Lung (tissue), 12 donors: ENCODE results near the gene ZNF14. TPM values are rescaled to one million over a fixed set of nuclear protein-coding genes. Genes with fewer than 3 reads are reported as not detected.
"Not testable (repeated sequence)": the region's sequence is repeated elsewhere in the genome, so short reads cannot be mapped to it uniquely, and the experiment has no call there.

Experiments used
- ATAC-seq: fragments of 200-7000 bp; cut with Tn5 transposase; one replicate; pipeline ENCODE4 v1.9.1; 2020; ENCODE audit warnings: moderate number of reproducible peaks; ENCODE audit not compliant: insufficient read depth, low FRiP score
- DNase-seq, 3 donors: peaks; one replicate each; pipeline ENCODE4 v3.0.0-alpha.2; 2013 to 2017
- H3K27ac ChIP-seq, 2 donors: one replicate each; pipeline ENCODE4 v1.5.1; 2013; ENCODE audit warnings: mild to moderate bottlenecking in 2 of 2, moderate library complexity in 2 of 2, control low read depth in 1 of 2, inconsistent platforms in 1 of 2, low read depth in 1 of 2, low read length in 1 of 2
- H3K27me3 ChIP-seq, 3 donors: one replicate each; pipeline ENCODE4 v1.5.1; 2013; ENCODE audit warnings: low read length in 2 of 3; ENCODE audit not compliant: control insufficient read depth in 3 of 3, insufficient read depth in 3 of 3
- H3K36me3 ChIP-seq, 4 donors: one replicate each; pipeline ENCODE4 v1.5.1; 2013; ENCODE audit warnings: low read length in 4 of 4, mild to moderate bottlenecking in 1 of 4, moderate library complexity in 1 of 4; ENCODE audit not compliant: control insufficient read depth in 4 of 4, insufficient read depth in 4 of 4
- H3K4me1 ChIP-seq, 5 donors: one replicate each; pipeline ENCODE4 v1.5.1; 2013; ENCODE audit warnings: low read length in 5 of 5, mild to moderate bottlenecking in 2 of 5, moderate library complexity in 1 of 5; ENCODE audit not compliant: control insufficient read depth in 5 of 5, insufficient read depth in 5 of 5
- H3K4me3 ChIP-seq: one replicate; pipeline ENCODE4 v1.5.1; 2013; ENCODE audit warnings: mild to moderate bottlenecking, control low read depth, moderate library complexity
- H3K9ac ChIP-seq, 2 donors: one replicate each; pipeline ENCODE4 v1.5.1; 2013; ENCODE audit warnings: low read length in 2 of 2, control low read depth in 1 of 2; ENCODE audit not compliant: insufficient read depth in 1 of 2
- H3K9me3 ChIP-seq, 4 donors: one replicate each; pipeline ENCODE4 v1.5.1; 2013; ENCODE audit warnings: low read length in 3 of 4, mild to moderate bottlenecking in 1 of 4, moderate library complexity in 1 of 4; ENCODE audit not compliant: control insufficient read depth in 4 of 4, insufficient read depth in 3 of 4
- WGBS, 2 donors: extraction: QIAGEN DNeasy Blood & Tissue Kit; methylation state at CpG; one replicate each; pipeline ENCODE4 v1.1.7; 2013; 5-methylcytosine and 5-hydroxymethylcytosine counted together
- polyA plus RNA-seq, 2 donors: library from polyadenylated mRNA; stranded (reverse); fragments of 200-250 nt; gene quantifications; one replicate each; pipeline ENCODE4 v1.2.1, GENCODE V29; 2013
- total RNA-seq, 2 donors: library from RNA; depleted of rRNA in 1 of 2; stranded (reverse); fragments of >200 nt in 1 of 2; gene quantifications; one replicate each; pipeline ENCODE4 v1.2.1, GENCODE V29; 2014 to 2021
- TF ChIP-seq, protein P1 (sequence below): IDR thresholded peaks from 2 replicates; pipeline ENCODE4 v1.5.1; 2012; ENCODE audit warnings: mild to moderate bottlenecking; ENCODE audit errors: control extremely low read depth, extremely low read depth
- donor health status: control.
- donor health status: control.
- donor health status: Bipolar disorder and iron deficiency.
- donor health status: healthy.
- donor health status: DM: yes; HTN: yes; CAD: no.

Gene ZNF14
- total and polyA plus RNA-seq, 4 donors, result 2.6 to 18.1 (median 3.9) TPM

DNA sequence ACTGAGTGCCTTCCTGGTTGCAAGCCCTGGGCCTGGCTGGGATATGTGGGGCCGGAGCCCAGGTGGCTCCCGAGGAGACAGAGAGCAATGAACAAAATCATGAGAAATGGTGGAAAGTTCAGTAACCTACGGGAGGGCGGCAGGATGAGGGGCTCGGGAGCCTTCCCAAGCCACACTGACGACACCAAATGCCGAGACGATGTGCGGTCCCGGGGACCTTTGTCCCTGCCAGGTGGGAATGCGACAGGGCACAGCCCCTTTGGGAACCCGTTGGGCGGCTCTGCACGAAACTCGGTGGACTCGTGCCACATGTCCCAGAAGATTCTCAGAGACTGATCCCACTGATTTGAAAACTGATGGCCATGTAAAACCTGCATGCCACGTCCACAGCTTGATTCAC lies 11.7 kb upstream of the ZNF14 start:
- Histone ChIP-seq H3K4me1 (no peaks in the 10 kb centered on the region), H3K27ac (no peak overlapping the region), H3K9me3 (peaks cover 0 to 29% (median 0%) of the 10 kb centered on the region in 4 donors), H3K36me3 (no peaks in the 10 kb centered on the region), H3K27me3 (no peaks in the 10 kb centered on the region), H3K9ac (no peak overlapping the region), H3K4me3 (no peak overlapping the region)
- DNase-seq (no peak), ATAC-seq (no peak)
- 89 to 90% methylated on average over 17 of the region's 17 CpGs for WGBS, 2 donors
- TF ChIP-seq, protein P1, sequence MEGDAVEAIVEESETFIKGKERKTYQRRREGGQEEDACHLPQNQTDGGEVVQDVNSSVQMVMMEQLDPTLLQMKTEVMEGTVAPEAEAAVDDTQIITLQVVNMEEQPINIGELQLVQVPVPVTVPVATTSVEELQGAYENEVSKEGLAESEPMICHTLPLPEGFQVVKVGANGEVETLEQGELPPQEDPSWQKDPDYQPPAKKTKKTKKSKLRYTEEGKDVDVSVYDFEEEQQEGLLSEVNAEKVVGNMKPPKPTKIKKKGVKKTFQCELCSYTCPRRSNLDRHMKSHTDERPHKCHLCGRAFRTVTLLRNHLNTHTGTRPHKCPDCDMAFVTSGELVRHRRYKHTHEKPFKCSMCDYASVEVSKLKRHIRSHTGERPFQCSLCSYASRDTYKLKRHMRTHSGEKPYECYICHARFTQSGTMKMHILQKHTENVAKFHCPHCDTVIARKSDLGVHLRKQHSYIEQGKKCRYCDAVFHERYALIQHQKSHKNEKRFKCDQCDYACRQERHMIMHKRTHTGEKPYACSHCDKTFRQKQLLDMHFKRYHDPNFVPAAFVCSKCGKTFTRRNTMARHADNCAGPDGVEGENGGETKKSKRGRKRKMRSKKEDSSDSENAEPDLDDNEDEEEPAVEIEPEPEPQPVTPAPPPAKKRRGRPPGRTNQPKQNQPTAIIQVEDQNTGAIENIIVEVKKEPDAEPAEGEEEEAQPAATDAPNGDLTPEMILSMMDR, result no peak

DNA sequence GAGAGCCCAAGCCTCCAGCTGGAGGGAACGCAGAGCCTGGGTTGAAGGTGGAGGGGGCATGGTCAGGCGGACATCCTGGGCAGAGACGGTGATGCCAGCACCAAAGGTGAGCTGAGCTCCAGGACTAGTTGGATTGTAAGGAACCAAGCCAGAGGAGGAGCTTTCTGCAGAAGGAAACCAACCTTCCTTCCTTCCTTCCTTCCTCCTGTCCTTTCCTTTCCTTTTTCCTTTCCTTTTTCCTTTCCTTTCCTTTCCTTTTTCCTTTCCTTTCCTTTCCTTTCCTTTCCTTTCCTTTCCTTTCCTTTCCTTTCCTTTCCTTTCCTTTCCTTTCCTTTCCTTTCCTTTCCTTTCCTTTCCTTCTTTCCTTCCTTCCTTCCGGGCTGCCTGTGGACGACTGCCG lies 11.0 kb upstream of the ZNF14 start:
- 74 to 77% methylated on average over 6 of the region's 6 CpGs for WGBS, 2 donors
- H3K27ac ChIP-seq, H3K4me3 ChIP-seq, H3K9ac ChIP-seq, DNase-seq, H3K36me3 ChIP-seq, H3K27me3 ChIP-seq, H3K4me1 ChIP-seq, ATAC-seq: not testable (repeated sequence)
- H3K9me3 ChIP-seq, result peaks cover 0 to 28% (median 0%) of the 10 kb centered on the region in 4 donors

DNA sequence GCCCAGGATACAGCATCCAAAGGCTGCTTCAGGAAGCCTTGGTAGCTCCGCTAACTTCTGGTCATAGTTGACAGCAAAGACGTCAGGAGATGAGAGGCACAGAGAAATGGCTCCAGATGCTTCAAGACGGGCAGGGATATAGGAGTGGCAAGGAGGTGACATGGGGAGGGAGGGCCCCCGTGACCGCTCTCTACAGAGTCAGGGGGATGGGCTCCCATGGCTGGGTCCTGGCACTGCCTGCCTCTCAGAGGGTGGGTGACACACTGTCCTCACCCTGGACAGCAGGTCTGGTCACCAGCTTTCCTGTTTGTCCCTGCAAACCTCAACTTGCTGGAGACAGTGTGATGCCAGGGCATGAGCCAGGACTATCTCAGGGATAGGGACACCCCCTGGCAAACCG lies 10.3 kb upstream of the ZNF14 start:
- H3K27me3 ChIP-seq, result no peaks in the 10 kb centered on the region
- H3K9ac ChIP-seq, result no peak overlapping the region
- H3K27ac ChIP-seq, result no peak overlapping the region
- TF ChIP-seq, protein P1, result no peak
- H3K9me3 ChIP-seq, result peaks cover 0 to 28% (median 0%) of the 10 kb centered on the region in 4 donors
- DNase-seq, result no peak
- no peaks in the 10 kb centered on the region for H3K4me1 ChIP-seq
- H3K4me3 ChIP-seq, result no peak overlapping the region
- whole genome bisulfite sequencing, 2 donors, result 90 to 93% methylated on average over 6 of the region's 6 CpGs
- no peak for ATAC-seq
- no peaks in the 10 kb centered on the region for H3K36me3 ChIP-seq

DNA sequence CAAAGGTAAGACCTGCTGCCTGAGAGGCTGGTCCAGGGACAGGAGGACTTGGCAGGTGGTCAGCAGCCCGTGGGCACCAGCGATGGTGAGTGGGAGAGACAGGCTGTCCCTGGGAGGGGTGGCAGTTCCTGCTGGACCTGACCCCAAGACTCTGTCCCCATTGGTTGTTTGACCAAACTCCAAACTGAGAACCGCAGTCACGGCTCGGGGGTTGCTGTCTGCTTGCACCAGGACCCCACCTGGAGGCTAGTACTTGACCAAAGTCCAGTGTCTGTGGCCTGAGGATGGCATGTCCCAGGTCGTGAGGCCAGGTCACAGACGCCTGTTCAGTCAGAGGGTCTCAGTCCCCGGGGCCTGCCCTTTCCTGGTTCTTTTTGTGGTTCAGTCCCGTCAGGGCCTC lies 9.9 kb upstream of the ZNF14 start:
- DNase-seq (no peak), ATAC-seq (no peak)
- Histone ChIP-seq H3K9me3 (peaks cover 0 to 28% (median 0%) of the 10 kb centered on the region in 4 donors), H3K4me3 (no peak overlapping the region), H3K36me3 (no peaks in the 10 kb centered on the region), H3K27me3 (no peaks in the 10 kb centered on the region), H3K9ac (no peak overlapping the region), H3K27ac (no peak overlapping the region), H3K4me1 (no peaks in the 10 kb centered on the region)
- 86 to 93% methylated on average over 9 of the region's 9 CpGs for WGBS, 2 donors
- TF ChIP-seq, protein P1, result no peak
